ENCODE results near the gene PACS2.
"Not testable (repeated sequence)": the region's sequence is repeated elsewhere in the genome, so short reads cannot be mapped to it uniquely, and the experiment has no call there.

Gene PACS2

GRCh38 chr14:105315941-105316576 lies 1.5 kb downstream of the PACS2 start:
- no peak for DNase-seq (ENCODE audit: low read depth in 2 of 2)

- no peak for DNase-seq (ENCODE audit: low read depth in 2 of 2)
These were observed 2.0 kb downstream of the PACS2 start for GRCh38 chr14:105316577-105316941.

- DNase-seq (ENCODE audit: low read depth in 2 of 2), result no peak
These were observed 2.5 kb downstream of the PACS2 start for GRCh38 chr14:105316968-105317510.

- no peak for DNase-seq (ENCODE audit: low read depth in 2 of 2)
These were observed 3.0 kb downstream of the PACS2 start for GRCh38 chr14:105317546-105317945.

GRCh38 chr14:105322791-105323556 lies 8.4 kb downstream of the PACS2 start:
- no peak for DNase-seq (ENCODE audit: low read depth in 2 of 2)

- DNase-seq (ENCODE audit: low read depth in 2 of 2), result no peak
These were observed 9.1 kb downstream of the PACS2 start for GRCh38 chr14:105323663-105324062.

- DNase-seq (ENCODE audit: low read depth in 2 of 2), result no peak
These were observed 9.7 kb downstream of the PACS2 start for GRCh38 chr14:105324080-105324778.

- no peak for DNase-seq (ENCODE audit: low read depth in 2 of 2)
These were observed 10.3 kb downstream of the PACS2 start for GRCh38 chr14:105324871-105325270.

GRCh38 chr14:105325303-105325702 lies 10.8 kb downstream of the PACS2 start:
- no peak for DNase-seq (ENCODE audit: low read depth in 2 of 2)

- DNase-seq (ENCODE audit: low read depth in 2 of 2), result no peak
These were observed 11.4 kb downstream of the PACS2 start for GRCh38 chr14:105325716-105326567.

- DNase-seq (ENCODE audit: low read depth in 2 of 2), result no peak
These were observed 12.0 kb downstream of the PACS2 start for GRCh38 chr14:105326568-105326867.

- no peak for DNase-seq (ENCODE audit: low read depth in 2 of 2)
These were observed 12.5 kb downstream of the PACS2 start for GRCh38 chr14:105326891-105327694.

- DNase-seq (ENCODE audit: low read depth in 2 of 2), result not testable (repeated sequence)
These were observed 13.1 kb downstream of the PACS2 start for GRCh38 chr14:105327695-105328045.

- no peak for DNase-seq (ENCODE audit: low read depth in 2 of 2)
These were observed 13.6 kb downstream of the PACS2 start for GRCh38 chr14:105328070-105328677.

GRCh38 chr14:105328678-105329390 lies 14.3 kb downstream of the PACS2 start:
- no peak for DNase-seq (ENCODE audit: low read depth in 2 of 2)

- DNase-seq (ENCODE audit: low read depth in 2 of 2), result no peak
These were observed 15.0 kb downstream of the PACS2 start for GRCh38 chr14:105329411-105330150.

GRCh38 chr14:105330491-105330895 lies 15.9 kb downstream of the PACS2 start:
- DNase-seq (ENCODE audit: low read depth in 2 of 2), result no peak

GRCh38 chr14:105331575-105332349 lies 17.2 kb downstream of the PACS2 start:
- no peak for DNase-seq (ENCODE audit: low read depth in 2 of 2)

Data from stimulated activated CD4-positive, alpha-beta T cell treated with anti-CD3 and anti-CD28 coated beads, Interleukin-1b, Interleukin-23, amount 100 ng/mL, for 1 hour (primary cell).